ENCODE results near the gene DLG1. TPM values are rescaled to one million over a fixed set of nuclear protein-coding genes. Genes with fewer than 3 reads are reported as not detected.

The DLG1 gene
- polyA plus RNA-seq (ENCODE audit: insufficient read length in 3 of 3): 10 to 100 TPM; 84.9 to 90.7 (median 85.5) TPM

DNA sequence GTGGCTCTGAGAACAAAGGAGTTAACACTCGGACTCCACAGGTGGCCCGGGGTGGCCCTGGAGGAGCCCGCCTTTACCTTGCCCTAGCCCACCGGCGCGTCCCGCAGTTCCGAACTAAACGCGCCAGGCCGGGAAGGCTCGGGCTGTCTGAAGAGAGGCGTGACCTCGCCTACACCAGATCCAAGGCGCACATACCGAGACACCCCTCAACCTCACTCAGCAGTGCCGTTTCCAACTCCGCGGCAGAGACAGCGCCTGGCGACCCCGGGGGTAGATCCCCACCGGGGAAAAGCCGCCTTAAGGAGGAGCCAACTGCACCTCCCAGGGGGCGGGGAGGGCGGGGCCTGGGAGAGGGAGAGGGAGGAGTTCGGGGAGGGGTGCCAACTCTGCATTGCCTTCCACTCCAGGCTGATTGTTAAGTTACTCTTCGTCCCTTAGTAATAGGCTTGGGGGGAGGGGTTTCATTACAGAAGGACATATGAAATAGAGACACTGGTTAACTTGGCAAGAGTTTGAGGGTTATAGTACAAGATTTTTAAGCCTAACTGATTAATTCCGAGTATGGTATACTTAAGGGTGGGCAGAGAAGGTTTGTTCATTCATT is at the start of gene DLG1:
Gene DLG1 (minus strand): TSS at position 272 of the 604 bp plus-strand sequence. CDS start 1,408 bp downstream, outside the sequence.
- DNase-seq (ENCODE audit: low read depth in 3 of 3, low spot score in 2 of 3): peak; percentile 72 to 87 (median 85)

DNA sequence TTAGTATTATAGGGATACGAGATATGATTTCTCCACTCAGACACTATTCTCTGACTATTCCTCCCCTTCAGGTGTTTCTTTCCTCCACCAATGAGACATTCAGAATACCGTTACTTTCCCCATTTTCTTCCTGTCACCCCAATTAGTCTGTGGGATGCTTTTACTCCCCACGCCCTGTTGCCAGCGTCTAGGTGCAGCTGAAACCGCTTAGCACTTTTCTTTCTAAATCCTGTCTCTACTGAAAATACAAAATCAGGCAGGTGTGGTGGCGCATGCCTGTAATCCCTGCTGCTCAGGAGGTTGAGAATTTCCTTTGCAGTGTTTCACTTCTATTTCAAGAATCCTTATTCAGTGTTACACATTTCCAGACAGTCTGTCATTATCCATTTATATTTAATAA is 49.6 kb upstream of the DLG1 start:
- no peak for DNase-seq (ENCODE audit: low read depth in 3 of 3, low spot score in 2 of 3)

DNA sequence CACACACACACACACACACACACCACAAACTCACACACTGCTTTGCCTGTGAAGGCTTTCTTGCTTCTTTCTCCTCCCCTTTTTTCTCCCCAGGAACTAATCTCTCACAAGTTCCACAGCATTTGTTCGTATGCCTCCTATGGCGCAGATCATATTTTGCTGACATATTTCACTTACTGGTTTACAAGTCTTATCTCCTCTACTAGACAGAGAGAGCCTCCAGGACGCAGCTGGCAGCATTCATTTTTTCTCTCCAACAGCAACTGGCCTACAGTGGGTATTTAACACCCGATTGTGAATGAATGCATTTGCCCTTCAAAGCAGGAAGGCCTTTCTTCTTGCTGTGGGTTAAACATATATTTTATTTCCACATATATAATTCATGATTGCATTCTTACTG is 47.0 kb upstream of the DLG1 start:
- DNase-seq (ENCODE audit: low read depth in 3 of 3, low spot score in 2 of 3): no peak

GRCh38 chr3:197344582-197345318 is 46.3 kb upstream of the DLG1 start:
- no peak for DNase-seq (ENCODE audit: low read depth in 3 of 3, low spot score in 2 of 3)

DNA sequence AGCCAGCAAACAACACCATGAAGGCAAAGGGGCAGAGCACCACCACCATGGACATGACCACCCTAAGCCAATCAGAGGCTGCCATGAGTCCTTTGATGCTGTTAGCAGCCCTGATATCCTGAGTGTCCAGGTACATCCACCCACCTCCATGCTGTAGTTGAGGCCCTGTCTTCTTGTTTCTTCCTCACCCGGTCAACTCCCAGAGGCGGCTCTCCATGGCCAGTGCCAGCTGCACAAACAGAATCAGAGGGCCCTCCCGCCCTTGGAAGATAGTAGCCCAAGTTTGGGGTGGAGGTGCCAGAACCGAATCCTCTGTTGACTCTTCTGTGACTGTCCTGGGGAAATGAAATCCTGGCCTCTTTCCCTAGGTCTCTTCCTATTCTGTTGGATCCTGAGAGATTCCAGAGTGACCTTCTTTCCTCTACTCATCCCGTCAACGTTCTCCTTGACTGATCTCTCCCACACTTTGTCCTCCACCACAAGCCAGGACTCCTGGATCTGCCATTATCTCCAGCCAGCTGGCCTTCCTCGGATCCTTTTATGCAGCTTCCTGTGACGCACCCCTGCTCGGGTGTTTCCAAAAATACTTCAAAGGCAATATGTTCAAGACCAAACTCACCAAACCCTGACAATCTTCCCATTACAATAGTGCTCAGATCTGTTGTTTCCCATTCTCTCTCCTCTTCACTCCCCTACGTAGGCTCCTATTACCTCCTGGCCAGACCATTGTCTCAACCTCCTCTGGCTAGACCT is 45.4 kb upstream of the DLG1 start:
- DNase-seq (ENCODE audit: low read depth in 3 of 3, low spot score in 2 of 3): no peak

- DNase-seq (ENCODE audit: low read depth in 3 of 3, low spot score in 2 of 3): no peak
These were observed 44.7 kb upstream of the DLG1 start for GRCh38 chr3:197343111-197343510.

- no peak for DNase-seq (ENCODE audit: low read depth in 3 of 3, low spot score in 2 of 3)
These were observed 42.1 kb upstream of the DLG1 start for GRCh38 chr3:197340521-197340871.

- DNase-seq (ENCODE audit: low read depth in 3 of 3, low spot score in 2 of 3): peak in 1 of 3 donors; percentile 32
These were observed 41.6 kb upstream of the DLG1 start for GRCh38 chr3:197339841-197340520.

GRCh38 chr3:197338586-197338985 is 40.2 kb upstream of the DLG1 start:
- DNase-seq (ENCODE audit: low read depth in 3 of 3, low spot score in 2 of 3): no peak

DNA sequence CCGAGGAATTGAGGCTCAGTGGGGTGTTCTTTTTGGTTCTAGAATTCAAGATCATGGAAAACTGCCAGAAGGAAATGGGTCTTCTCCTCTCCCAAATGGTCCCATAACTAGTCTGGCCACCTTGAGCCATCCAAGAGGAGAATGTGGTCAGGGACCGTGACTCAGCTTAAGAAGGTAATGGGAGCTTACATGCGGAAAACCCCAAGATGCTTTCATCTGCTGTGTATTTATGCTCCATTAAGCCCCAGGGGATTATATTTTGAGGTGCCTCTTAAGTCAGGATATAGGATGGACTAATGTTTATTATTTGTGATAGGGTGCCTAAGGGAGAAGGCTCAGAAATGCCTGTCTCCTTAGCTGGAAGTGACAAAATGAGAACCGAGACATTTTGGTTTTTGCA is 39.2 kb upstream of the DLG1 start:
- DNase-seq (ENCODE audit: low read depth in 3 of 3, low spot score in 2 of 3): no peak

DNA sequence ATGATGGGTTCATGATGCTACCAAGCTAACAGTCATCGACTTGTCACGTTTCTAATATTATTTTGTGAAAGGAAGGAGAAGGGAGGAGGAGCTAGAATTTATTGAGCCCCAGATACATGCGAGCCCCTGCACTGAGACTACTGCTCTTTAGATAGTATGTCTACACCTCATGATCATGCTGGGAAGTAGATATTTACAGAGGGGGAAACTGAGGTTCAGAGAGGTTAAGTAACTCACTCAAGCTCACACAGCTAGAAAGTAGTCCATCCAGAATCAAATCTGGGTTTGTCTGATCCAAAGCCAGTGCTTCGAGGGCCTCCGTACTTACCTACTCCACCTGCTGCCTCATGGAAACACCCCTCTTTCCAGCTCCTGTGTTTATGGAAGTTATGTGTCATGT is 38.8 kb upstream of the DLG1 start:
- DNase-seq (ENCODE audit: low read depth in 3 of 3, low spot score in 2 of 3): no peak

- no peak for DNase-seq (ENCODE audit: low read depth in 3 of 3, low spot score in 2 of 3)
These were observed 37.9 kb upstream of the DLG1 start for GRCh38 chr3:197336348-197336747.

DNA sequence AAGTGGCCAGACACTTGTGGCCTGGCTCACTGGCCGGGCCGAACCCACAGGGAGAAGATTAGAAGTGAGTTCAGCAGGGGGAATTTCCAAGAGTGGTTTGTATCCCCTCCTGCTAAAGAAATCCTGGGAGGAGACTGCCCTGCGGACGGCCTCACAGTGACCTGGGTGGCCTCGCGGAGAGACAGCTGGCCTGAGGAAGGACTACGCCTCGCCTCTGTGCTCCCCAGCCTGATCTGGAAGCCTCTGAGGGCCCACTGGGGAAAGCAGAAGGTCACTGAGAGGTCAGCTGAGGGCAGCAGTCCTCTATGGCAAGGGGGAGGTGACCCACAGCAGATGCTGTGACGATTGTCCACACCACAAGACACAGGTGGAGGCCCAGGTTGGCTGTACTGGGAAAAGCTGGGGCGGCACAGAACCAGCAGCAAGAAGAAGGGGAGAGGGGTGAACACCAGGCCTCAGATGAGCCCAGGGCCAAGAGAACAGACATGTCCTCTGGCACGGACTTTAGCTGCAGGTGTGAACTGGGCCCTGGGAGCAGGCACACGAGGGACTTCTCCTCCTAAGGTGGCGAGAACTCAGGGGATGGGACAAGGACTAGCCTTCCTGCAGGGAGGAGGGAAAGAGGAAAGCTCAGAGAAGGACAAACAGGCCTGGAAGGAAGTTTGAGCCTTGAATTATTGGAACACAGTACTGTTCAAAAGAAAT is 37.2 kb upstream of the DLG1 start:
- DNase-seq (ENCODE audit: low read depth in 3 of 3, low spot score in 2 of 3): no peak

- peak in 1 of 3 donors; percentile 40 for DNase-seq (ENCODE audit: low read depth in 3 of 3, low spot score in 2 of 3)
These were observed 35.7 kb upstream of the DLG1 start for GRCh38 chr3:197333901-197334639.

DNA sequence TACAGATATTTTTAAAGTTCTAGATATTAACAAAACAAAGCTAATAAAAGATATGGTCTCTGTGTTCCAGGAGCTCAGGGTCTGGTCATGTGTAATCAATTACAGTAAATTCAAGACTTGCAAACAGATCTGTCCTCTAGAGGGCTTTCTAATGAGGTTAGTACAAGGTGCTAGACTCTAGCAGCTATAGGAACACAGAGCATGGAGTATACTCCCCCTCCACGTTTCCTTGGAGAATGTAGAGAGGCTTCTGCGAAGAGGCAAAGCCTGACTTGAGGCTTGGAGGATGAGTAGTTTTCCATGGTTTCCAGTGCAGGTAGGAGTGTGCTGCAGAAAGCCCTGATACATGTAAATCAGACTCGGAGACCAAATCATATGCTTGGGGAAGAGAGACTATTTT is 32.7 kb upstream of the DLG1 start:
- DNase-seq (ENCODE audit: low read depth in 3 of 3, low spot score in 2 of 3): no peak

DNA sequence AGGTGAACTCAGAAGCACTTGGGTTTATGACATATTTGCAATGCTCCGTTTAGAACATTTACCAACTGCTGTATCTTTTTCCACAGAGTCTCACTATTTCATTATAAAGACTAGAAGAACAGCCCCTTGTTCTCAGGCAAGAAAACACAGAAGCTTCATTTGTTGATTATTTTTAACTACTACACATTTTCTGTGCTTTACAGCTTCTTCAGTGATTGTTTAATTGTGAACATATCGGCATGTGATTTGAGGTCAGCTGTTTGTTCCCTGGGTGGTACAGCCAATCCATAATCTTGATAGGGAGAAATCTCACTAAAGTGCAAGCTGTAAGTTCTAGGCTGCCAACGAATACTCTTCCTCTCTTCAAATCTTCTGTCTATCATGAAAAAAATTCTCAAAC is 31.0 kb upstream of the DLG1 start:
- no peak for DNase-seq (ENCODE audit: low read depth in 3 of 3, low spot score in 2 of 3)

GRCh38 chr3:197328198-197328597 is 29.8 kb upstream of the DLG1 start:
- DNase-seq (ENCODE audit: low read depth in 3 of 3, low spot score in 2 of 3): no peak

GRCh38 chr3:197327701-197328100 is 29.3 kb upstream of the DLG1 start:
- no peak for DNase-seq (ENCODE audit: low read depth in 3 of 3, low spot score in 2 of 3)

GRCh38 chr3:197325773-197326172 is 27.4 kb upstream of the DLG1 start:
- DNase-seq (ENCODE audit: low read depth in 3 of 3, low spot score in 2 of 3): no peak

DNA sequence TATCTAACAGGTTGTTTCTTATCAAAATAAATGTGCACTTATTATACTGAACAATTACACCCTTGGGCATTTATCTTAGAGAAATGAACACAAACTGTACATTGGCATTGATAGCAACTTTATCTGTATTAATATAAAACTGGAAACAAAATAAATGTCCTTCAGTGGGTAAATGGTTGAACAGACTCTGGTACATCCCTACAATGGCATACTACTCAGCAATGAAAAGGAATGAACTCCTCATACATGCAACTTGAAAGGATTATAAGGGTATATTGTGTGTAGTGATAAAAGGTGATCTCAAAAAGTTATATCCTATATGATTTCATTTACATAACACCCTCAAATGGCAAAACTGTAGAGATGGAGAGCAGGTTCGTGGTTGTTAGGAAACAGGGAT is 23.7 kb upstream of the DLG1 start:
- DNase-seq (ENCODE audit: low read depth in 3 of 3, low spot score in 2 of 3): no peak
